Hepatocyte (in vitro differentiated cells): Measurements from ENCODE around the gene RPL35.

Source experiments
- EZH2 ChIP-seq: fragments of 200-600 bp; sonication (generic); IDR thresholded peaks from 2 replicates; pipeline ENCODE4 v1.6.1; 2016; ENCODE audit warnings: antibody characterized with exemption, mild to moderate bottlenecking, borderline replicate concordance
- TF ChIP-seq, protein P1 (sequence below): fragments of 200-600 bp; sonication (generic); IDR thresholded peaks from 2 replicates; pipeline ENCODE4 v1.5.1; 2016; ENCODE audit warnings: antibody characterized with exemption, mild to moderate bottlenecking; ENCODE audit not compliant: poor library complexity

DNA sequence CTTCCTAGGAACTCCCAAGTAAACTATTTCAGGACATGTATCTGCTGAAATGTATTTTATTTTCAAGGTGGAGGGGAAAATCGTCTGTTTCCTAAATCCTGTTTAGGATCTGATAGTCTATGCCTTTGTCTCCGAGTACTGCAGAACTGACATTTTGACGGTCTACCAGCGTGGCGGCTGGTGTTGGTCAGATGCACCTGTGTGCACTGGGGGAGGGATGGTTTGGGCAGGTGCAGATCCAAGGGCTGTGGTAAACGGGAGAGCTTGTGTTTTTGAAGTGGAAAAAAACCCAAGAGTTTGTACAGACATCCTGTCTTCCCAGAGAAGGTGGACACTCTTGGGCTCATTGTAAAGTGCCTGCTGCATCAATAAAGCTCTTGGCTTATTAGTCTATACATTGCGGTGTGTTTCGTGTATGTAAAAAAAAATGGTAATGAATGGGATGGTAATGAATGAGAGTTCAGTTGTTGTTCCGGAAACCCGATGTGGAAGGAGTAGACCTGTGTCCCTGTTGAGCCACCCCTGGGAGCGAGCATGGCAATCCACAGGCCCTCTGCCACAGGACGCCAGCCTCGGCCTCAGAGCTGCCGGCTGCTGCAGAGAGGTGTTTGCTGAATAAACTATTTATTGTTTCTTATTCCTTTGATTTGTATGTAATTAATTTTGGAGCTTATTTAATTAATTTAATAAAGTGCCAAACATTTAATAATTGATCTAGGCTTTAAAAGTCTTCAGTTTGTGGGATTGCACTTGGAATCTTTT lies 15.4 kb upstream of the RPL35 start:
- TF ChIP-seq EZH2: no peak
- TF ChIP-seq, protein P1, sequence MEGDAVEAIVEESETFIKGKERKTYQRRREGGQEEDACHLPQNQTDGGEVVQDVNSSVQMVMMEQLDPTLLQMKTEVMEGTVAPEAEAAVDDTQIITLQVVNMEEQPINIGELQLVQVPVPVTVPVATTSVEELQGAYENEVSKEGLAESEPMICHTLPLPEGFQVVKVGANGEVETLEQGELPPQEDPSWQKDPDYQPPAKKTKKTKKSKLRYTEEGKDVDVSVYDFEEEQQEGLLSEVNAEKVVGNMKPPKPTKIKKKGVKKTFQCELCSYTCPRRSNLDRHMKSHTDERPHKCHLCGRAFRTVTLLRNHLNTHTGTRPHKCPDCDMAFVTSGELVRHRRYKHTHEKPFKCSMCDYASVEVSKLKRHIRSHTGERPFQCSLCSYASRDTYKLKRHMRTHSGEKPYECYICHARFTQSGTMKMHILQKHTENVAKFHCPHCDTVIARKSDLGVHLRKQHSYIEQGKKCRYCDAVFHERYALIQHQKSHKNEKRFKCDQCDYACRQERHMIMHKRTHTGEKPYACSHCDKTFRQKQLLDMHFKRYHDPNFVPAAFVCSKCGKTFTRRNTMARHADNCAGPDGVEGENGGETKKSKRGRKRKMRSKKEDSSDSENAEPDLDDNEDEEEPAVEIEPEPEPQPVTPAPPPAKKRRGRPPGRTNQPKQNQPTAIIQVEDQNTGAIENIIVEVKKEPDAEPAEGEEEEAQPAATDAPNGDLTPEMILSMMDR: no peak
